Measurements from ENCODE around the gene PSG7.
"Not testable (repeated sequence)": the region's sequence is repeated elsewhere in the genome, so short reads cannot be mapped to it uniquely, and the experiment has no call there.

Gene PSG7

DNA sequence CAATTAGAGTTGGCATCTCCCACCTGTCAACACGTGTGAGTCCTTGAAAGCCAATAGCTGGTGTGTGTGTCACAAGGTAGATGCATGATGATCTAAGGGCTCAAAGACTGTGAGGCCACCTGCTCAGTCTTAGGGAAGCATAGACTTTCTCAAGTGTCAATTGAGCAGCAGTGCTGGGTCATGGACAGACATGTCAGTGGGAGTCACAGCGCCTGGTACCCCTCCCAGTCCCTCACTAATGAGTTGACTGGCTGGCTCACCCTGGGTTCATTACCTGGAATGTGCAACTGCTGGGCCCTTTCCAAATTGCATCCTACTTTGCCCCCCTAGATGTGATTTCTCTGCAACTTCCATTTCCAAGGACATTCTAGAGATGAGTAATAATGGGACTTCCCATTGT is 10.2 kb downstream of the PSG7 start:
- DNase-seq (ENCODE audit: low spot score) (no peak), ATAC-seq (ENCODE audit: low read depth) (no peak)
- TF ChIP-seq, protein P1, sequence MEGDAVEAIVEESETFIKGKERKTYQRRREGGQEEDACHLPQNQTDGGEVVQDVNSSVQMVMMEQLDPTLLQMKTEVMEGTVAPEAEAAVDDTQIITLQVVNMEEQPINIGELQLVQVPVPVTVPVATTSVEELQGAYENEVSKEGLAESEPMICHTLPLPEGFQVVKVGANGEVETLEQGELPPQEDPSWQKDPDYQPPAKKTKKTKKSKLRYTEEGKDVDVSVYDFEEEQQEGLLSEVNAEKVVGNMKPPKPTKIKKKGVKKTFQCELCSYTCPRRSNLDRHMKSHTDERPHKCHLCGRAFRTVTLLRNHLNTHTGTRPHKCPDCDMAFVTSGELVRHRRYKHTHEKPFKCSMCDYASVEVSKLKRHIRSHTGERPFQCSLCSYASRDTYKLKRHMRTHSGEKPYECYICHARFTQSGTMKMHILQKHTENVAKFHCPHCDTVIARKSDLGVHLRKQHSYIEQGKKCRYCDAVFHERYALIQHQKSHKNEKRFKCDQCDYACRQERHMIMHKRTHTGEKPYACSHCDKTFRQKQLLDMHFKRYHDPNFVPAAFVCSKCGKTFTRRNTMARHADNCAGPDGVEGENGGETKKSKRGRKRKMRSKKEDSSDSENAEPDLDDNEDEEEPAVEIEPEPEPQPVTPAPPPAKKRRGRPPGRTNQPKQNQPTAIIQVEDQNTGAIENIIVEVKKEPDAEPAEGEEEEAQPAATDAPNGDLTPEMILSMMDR (IDR thresholded peaks at IDR 0.05; ENCODE audit: poor library complexity, severe bottlenecking), result no peak
- H3K4me1 ChIP-seq (ENCODE audit: insufficient read depth, poor library complexity, severe bottlenecking), result no peaks in the 10 kb centered on the region
- no peak overlapping the region for H3K4me3 ChIP-seq (ENCODE audit: severe bottlenecking)
- no peaks in the 10 kb centered on the region for H3K9me3 ChIP-seq (ENCODE audit: severe bottlenecking)
- no peak overlapping the region for H3K27ac ChIP-seq (ENCODE audit: poor library complexity, severe bottlenecking)
- no peaks in the 10 kb centered on the region for H3K36me3 ChIP-seq (ENCODE audit: low read depth)
- no peaks in the 10 kb centered on the region for H3K27me3 ChIP-seq (ENCODE audit: insufficient read depth, poor library complexity, severe bottlenecking)

DNA sequence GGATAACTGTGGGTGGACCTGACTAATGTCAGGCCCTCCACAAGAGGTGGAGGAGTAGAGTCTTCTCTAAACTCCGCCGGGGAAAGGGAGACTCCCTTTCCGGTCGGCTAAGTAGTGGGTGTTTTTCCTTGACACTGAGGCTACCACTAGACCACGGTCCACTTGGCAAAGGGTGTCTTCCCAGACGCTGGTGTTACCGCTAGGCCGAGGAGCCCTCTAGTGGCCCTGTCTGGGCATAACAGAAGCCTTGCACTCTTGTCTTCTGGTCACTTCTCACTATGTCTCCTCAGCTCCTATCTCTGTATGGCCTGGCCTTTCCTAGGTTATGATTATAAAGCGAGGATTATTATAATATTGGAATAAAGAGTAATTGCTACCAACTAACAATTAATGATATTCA is 13.9 kb downstream of the PSG7 start:
- H3K27ac ChIP-seq (ENCODE audit: poor library complexity, severe bottlenecking); H3K4me3 ChIP-seq (ENCODE audit: severe bottlenecking); H3K36me3 ChIP-seq (ENCODE audit: low read depth); H3K27me3 ChIP-seq (ENCODE audit: insufficient read depth, poor library complexity, severe bottlenecking); DNase-seq (ENCODE audit: low spot score); H3K9me3 ChIP-seq (ENCODE audit: severe bottlenecking); H3K4me1 ChIP-seq (ENCODE audit: insufficient read depth, poor library complexity, severe bottlenecking); ATAC-seq (ENCODE audit: low read depth): not testable (repeated sequence)
- TF ChIP-seq, protein P1 (IDR thresholded peaks at IDR 0.05; ENCODE audit: poor library complexity, severe bottlenecking), result peak; percentile 83

DNA sequence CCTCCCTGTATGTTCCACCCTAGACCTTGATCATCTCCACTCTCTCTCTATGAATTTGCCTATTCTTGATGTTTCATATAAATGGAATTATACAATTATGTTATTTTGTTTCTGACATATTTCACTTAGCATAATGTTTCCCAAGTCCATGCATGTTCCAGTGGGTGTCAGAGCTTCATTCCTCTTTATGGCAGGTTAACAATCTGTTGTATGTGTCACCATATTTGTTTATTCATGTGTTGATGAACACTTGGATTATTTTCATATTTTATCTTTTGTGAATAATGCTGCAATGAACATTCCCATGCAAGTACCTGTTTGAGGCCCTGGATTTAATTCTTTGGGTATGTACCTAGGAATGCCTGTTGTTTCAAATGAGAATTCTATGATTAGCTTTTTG is 16.0 kb downstream of the PSG7 start:
- not testable (repeated sequence) for H3K4me3 ChIP-seq (ENCODE audit: severe bottlenecking); H3K27ac ChIP-seq (ENCODE audit: poor library complexity, severe bottlenecking); H3K9me3 ChIP-seq (ENCODE audit: severe bottlenecking); ATAC-seq (ENCODE audit: low read depth); H3K27me3 ChIP-seq (ENCODE audit: insufficient read depth, poor library complexity, severe bottlenecking); H3K36me3 ChIP-seq (ENCODE audit: low read depth); DNase-seq (ENCODE audit: low spot score); H3K4me1 ChIP-seq (ENCODE audit: insufficient read depth, poor library complexity, severe bottlenecking)

DNA sequence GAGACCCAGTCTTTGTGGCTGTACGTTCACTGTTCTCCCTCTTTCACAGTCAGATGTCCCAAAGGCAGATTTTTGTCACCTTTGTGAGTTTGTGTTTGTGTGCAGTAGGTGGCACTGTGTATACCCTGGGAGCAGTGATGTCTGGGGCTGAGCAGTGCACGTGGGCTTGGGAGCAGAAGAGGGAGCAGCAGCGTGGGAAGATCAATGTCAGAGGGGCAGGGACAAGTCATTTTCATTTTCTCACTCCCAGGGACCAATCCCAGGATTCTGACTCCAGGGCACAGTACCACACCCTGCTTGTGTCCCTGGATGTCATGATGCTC is 17.3 kb downstream of the PSG7 start:
- ATAC-seq (ENCODE audit: low read depth), result no peak
- TF ChIP-seq, protein P1 (IDR thresholded peaks at IDR 0.05; ENCODE audit: poor library complexity, severe bottlenecking), result peak; percentile 13
- no peak overlapping the region for H3K4me3 ChIP-seq (ENCODE audit: severe bottlenecking)
- H3K36me3 ChIP-seq (ENCODE audit: low read depth), result no peaks in the 10 kb centered on the region
- DNase-seq (ENCODE audit: low spot score), result no peak
- H3K4me1 ChIP-seq (ENCODE audit: insufficient read depth, poor library complexity, severe bottlenecking), result peaks cover 3% of the 10 kb centered on the region
- no peaks in the 10 kb centered on the region for H3K27me3 ChIP-seq (ENCODE audit: insufficient read depth, poor library complexity, severe bottlenecking)
- no peaks in the 10 kb centered on the region for H3K9me3 ChIP-seq (ENCODE audit: severe bottlenecking)
- no peak overlapping the region for H3K27ac ChIP-seq (ENCODE audit: poor library complexity, severe bottlenecking)

DNA sequence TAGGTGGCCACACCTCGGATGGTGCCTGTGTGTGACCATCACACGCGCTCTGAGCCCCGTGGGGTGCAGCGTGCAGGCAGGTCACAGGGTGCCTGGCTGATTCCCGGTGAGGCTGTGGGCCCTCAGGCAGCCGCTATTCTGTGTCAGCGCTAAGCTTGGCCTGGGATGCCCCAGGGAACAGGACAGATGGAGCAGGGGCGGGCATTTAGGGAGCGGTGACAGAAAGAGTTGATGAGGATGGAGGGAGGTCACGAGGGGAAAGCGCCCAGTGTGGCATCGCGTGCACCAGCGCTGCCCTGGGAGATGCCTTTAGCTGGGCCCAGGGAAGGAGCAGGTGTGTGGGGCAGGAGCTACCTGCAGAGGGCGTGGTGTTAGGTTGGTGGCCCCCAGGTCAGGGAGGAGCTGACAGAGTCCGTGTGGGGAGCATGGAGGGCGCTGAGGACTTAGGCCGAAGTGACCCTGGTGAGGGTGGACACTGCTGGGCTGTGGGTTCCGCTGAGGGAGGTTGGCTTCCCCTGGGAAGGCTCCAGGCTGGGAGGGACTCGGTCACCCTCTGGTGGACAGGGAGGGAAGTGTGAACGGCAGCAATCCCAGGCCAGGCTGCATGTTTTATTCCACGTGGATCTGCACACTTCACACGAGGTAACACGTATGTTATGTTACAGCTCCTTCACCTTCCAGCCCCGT is 17.8 kb downstream of the PSG7 start:
- not testable (repeated sequence) for DNase-seq (ENCODE audit: low spot score); H3K36me3 ChIP-seq (ENCODE audit: low read depth); H3K4me3 ChIP-seq (ENCODE audit: severe bottlenecking); H3K9me3 ChIP-seq (ENCODE audit: severe bottlenecking); H3K27me3 ChIP-seq (ENCODE audit: insufficient read depth, poor library complexity, severe bottlenecking); H3K27ac ChIP-seq (ENCODE audit: poor library complexity, severe bottlenecking); H3K4me1 ChIP-seq (ENCODE audit: insufficient read depth, poor library complexity, severe bottlenecking); ATAC-seq (ENCODE audit: low read depth)

DNA sequence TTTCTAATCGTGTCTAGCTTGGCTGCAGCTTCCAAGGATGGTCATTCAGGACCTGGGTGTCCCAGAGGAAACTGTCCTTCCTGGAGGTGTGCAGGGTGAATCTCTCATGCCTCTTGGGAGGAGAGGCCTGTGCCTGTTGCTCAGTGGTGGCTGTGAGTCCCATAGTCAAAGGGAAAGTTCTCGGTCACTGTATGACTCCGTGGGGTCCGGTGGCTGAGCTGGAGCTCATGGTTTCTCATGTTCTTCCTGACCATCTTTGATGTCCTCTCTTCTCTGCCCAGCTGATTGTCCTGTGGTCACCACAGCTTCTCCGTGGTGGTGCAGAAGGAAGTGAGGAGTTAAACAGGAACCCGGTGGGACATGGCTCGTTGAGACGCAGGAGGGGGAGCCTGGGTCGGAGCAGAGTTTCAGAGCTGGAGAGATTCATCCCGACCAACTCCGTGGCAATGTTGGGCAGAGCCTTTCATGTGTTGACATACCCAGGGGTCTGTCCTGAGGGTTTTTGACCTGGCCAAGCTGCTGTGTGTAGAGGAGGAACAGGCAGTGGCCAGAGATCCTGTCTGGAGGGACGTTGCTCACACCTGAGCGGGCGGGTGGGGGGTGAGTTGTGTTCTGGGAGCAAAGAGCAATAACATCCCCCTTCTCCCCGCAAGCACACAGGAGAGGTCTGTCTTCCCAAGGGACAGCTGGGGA is 18.5 kb downstream of the PSG7 start:
- not testable (repeated sequence) for H3K36me3 ChIP-seq (ENCODE audit: low read depth); H3K4me1 ChIP-seq (ENCODE audit: insufficient read depth, poor library complexity, severe bottlenecking); H3K4me3 ChIP-seq (ENCODE audit: severe bottlenecking); DNase-seq (ENCODE audit: low spot score); H3K27ac ChIP-seq (ENCODE audit: poor library complexity, severe bottlenecking); ATAC-seq (ENCODE audit: low read depth); H3K9me3 ChIP-seq (ENCODE audit: severe bottlenecking); H3K27me3 ChIP-seq (ENCODE audit: insufficient read depth, poor library complexity, severe bottlenecking)

DNA sequence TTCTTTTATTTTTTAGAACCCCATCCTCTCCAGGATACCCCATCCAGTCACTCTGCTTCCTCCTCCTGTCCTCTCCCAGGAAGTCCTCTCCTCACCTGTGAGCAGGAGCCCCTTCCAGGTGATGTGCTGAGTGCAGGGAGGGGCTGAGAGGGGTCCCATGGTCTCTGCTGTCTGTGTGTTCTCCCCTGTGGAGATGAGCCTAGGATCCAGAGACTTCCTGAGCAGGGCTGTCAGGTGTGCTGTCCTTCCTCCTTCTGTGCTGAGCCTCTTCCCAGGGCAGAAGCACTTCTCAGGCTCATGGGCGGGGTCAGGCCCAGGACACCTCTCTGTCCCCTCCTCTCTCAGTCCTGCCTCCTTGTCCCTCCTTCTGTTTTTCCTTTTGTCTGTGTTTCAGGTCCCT is 19.4 kb downstream of the PSG7 start, which contains the start of gene PSG6:
Gene PSG6 (minus strand): TSS at position 261 of the 400 bp plus-strand sequence. CDS start 102 bp downstream, at position 159.
- not testable (repeated sequence) for H3K4me1 ChIP-seq (ENCODE audit: insufficient read depth, poor library complexity, severe bottlenecking); DNase-seq (ENCODE audit: low spot score); H3K36me3 ChIP-seq (ENCODE audit: low read depth); H3K4me3 ChIP-seq (ENCODE audit: severe bottlenecking); ATAC-seq (ENCODE audit: low read depth); H3K27me3 ChIP-seq (ENCODE audit: insufficient read depth, poor library complexity, severe bottlenecking); H3K9me3 ChIP-seq (ENCODE audit: severe bottlenecking)
- H3K27ac ChIP-seq (ENCODE audit: poor library complexity, severe bottlenecking), result peak within 1 kb of the TSS; percentile 10

DNA sequence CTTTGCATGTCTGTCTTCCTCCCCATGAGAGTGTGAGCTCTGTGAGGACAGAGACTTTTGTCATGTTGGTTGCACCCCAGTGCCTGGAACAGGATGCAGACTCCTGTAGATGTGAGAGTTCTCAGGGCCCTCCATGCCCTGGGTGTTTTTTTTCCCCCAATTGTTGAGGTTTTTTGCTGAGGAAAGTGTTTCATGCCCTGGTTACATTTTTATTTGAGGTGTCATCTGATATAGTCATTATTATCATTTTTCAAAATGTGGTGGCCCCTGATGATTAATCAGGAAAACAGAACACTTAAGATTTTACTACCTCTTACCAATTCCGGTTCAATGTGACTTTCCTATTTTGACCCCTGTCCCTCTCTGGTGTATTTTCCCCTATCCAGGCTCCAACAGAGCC is 20.1 kb downstream of the PSG7 start:
- H3K27ac ChIP-seq (ENCODE audit: poor library complexity, severe bottlenecking), result peak overlapping the region; percentile 10
- not testable (repeated sequence) for ATAC-seq (ENCODE audit: low read depth); H3K4me3 ChIP-seq (ENCODE audit: severe bottlenecking); H3K36me3 ChIP-seq (ENCODE audit: low read depth); H3K9me3 ChIP-seq (ENCODE audit: severe bottlenecking); H3K27me3 ChIP-seq (ENCODE audit: insufficient read depth, poor library complexity, severe bottlenecking); DNase-seq (ENCODE audit: low spot score); H3K4me1 ChIP-seq (ENCODE audit: insufficient read depth, poor library complexity, severe bottlenecking)

DNA sequence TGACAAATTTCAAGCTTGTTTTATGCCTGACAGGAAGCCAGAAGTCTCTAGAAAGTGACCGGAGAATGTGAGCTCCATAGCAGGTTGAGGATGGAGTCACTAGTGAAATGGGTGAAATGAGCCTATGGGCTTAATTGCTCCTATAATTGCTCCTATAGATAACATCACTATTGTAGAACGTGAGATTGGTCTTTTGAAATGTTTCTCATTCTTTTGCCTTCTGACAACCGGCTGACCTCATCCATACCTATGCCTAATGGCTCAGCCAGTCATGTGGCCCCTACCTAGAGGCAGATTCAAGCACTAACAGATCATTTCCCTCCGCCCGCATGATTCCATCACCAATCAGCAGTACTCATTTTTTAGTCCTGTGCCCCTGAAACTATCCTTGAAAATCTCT is 23.5 kb downstream of the PSG7 start:
- not testable (repeated sequence) for ATAC-seq (ENCODE audit: low read depth); H3K36me3 ChIP-seq (ENCODE audit: low read depth); H3K4me3 ChIP-seq (ENCODE audit: severe bottlenecking); H3K4me1 ChIP-seq (ENCODE audit: insufficient read depth, poor library complexity, severe bottlenecking); H3K9me3 ChIP-seq (ENCODE audit: severe bottlenecking); DNase-seq (ENCODE audit: low spot score); H3K27me3 ChIP-seq (ENCODE audit: insufficient read depth, poor library complexity, severe bottlenecking); H3K27ac ChIP-seq (ENCODE audit: poor library complexity, severe bottlenecking)

All from RWPE2 (cell line).